ENCODE results near the gene ZNF296. TPM values are rescaled to one million over a fixed set of nuclear protein-coding genes. Genes with fewer than 3 reads are reported as not detected.

ZNF296 gene
- total and polyA plus RNA-seq, 2 experiments from 2014 or later: 1.6 to 3.4 TPM

DNA sequence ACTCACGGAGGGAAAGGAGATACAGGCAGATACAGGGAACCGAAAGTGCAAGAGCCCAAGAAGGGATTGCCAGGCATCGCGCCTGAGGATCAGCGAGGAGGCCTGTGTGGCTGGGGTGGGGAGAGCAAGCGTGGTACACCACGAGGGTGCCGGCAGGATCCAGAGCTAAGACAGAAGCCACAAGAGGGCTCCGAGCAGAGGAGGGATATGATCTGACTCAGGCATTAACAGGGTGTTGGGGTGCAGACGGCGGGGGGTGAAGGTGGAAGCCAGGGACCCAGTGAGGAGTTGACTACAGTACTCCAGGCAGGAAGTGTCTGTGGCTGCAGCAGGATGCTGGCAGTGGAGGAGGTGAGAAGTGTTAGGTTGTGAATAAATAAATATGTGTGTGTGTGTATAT lies 11.3 kb upstream of the ZNF296 start:
- Histone ChIP-seq H3K4me1 (ENCODE audit: low read depth) (no peaks in the 10 kb centered on the region), H3K4me3 (no peak overlapping the region), H3K27ac (no peak overlapping the region), H3K27me3 (no peaks in the 10 kb centered on the region), H3K9me3 (ENCODE audit: low read depth) (no peaks in the 10 kb centered on the region), H3K36me3 (peaks cover 2% of the 10 kb centered on the region)
- TF ChIP-seq, protein P1, sequence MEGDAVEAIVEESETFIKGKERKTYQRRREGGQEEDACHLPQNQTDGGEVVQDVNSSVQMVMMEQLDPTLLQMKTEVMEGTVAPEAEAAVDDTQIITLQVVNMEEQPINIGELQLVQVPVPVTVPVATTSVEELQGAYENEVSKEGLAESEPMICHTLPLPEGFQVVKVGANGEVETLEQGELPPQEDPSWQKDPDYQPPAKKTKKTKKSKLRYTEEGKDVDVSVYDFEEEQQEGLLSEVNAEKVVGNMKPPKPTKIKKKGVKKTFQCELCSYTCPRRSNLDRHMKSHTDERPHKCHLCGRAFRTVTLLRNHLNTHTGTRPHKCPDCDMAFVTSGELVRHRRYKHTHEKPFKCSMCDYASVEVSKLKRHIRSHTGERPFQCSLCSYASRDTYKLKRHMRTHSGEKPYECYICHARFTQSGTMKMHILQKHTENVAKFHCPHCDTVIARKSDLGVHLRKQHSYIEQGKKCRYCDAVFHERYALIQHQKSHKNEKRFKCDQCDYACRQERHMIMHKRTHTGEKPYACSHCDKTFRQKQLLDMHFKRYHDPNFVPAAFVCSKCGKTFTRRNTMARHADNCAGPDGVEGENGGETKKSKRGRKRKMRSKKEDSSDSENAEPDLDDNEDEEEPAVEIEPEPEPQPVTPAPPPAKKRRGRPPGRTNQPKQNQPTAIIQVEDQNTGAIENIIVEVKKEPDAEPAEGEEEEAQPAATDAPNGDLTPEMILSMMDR (IDR thresholded peaks at IDR 0.05; ENCODE audit: low read depth, low read length): no peak
- no peak for DNase-seq (ENCODE audit: low read depth in 1 of 2, low spot score in 1 of 2)

DNA sequence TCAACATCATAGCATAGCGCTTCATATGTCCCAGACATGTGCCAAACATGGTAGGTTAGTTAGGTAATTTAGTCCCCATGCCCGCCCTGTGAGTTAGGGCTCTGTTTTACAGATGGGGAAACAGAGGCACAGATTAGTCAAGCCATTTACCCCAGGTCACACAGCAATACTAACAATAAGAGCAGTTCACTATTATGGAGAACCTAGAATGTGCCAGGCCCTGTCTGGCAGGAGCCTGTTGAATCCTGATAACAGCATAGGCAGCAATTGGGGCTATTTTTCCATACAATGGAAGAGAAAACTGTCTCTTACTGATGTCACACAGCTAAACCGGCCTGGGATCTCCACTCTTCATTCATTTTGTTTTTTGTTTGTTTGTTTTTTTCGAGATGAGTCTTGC lies 10.2 kb upstream of the ZNF296 start:
- no peak overlapping the region for H3K27ac ChIP-seq
- no peaks in the 10 kb centered on the region for H3K4me1 ChIP-seq (ENCODE audit: low read depth)
- DNase-seq (ENCODE audit: low read depth in 1 of 2, low spot score in 1 of 2): no peak
- H3K4me3 ChIP-seq: no peak overlapping the region
- H3K27me3 ChIP-seq: no peaks in the 10 kb centered on the region
- H3K9me3 ChIP-seq (ENCODE audit: low read depth): no peaks in the 10 kb centered on the region
- TF ChIP-seq, protein P1 (IDR thresholded peaks at IDR 0.05; ENCODE audit: low read depth, low read length): no peak
- peaks cover 2% of the 10 kb centered on the region for H3K36me3 ChIP-seq

DNA sequence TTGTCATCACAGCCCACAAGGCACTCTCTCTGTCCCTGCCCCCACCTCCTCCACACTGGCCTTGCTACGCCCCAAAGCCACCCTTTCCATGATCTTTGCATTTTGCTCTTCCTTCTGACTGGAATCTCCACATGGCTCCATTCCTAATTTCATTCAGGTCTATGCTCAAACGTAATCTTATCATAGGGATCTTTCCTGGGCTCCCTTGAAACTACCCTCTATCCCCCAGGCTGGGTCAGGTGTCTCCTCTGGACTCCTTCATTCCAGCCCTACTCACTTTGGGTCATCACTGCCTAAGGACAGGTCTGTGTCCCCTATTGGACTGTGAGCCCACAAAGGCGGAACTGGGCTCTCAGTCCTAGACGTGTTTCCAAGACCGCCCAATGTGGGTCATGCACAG lies 5.9 kb upstream of the ZNF296 start:
- Histone ChIP-seq H3K4me1 (ENCODE audit: low read depth) (peaks cover 8% of the 10 kb centered on the region), H3K4me3 (no peak overlapping the region), H3K9me3 (ENCODE audit: low read depth) (no peaks in the 10 kb centered on the region), H3K27me3 (no peaks in the 10 kb centered on the region), H3K36me3 (peaks cover 2% of the 10 kb centered on the region), H3K27ac (no peak overlapping the region)
- no peak for DNase-seq (ENCODE audit: low read depth in 1 of 2, low spot score in 1 of 2)
- TF ChIP-seq, protein P1 (IDR thresholded peaks at IDR 0.05; ENCODE audit: low read depth, low read length): no peak

DNA sequence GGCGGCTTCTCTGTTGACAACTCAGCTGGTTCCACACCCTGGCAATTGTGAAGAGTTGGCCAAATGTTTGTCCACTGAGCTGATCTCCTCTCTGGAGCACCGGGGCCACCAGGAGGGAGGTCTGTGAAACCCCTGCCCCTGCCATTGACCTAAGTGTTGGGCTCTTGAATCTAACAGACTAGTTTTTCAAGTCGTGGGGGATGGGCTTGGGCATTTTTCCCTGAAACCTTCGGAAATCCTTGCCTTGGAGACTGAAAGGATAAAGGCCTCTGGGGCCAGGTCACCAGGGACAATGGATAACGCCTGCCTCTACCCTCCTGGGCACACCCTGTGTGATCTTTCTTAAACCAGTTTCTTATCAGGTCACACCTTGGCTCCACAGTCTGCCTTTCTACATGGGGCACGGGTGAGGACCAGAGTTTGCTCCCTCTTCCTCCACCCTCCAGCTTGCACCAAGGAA lies 3.7 kb upstream of the ZNF296 start:
- no peaks in the 10 kb centered on the region for H3K27me3 ChIP-seq
- peak overlapping the region; percentile 88 for H3K27ac ChIP-seq
- peaks cover 2% of the 10 kb centered on the region for H3K36me3 ChIP-seq
- H3K4me3 ChIP-seq: peak overlapping the region; percentile 86
- H3K4me1 ChIP-seq (ENCODE audit: low read depth): peaks cover 17% of the 10 kb centered on the region
- H3K9me3 ChIP-seq (ENCODE audit: low read depth): no peaks in the 10 kb centered on the region
- DNase-seq (ENCODE audit: low read depth in 1 of 2, low spot score in 1 of 2): peak in 1 of 2 donors; percentile 31
- TF ChIP-seq, protein P1 (IDR thresholded peaks at IDR 0.05; ENCODE audit: low read depth, low read length): no peak

DNA sequence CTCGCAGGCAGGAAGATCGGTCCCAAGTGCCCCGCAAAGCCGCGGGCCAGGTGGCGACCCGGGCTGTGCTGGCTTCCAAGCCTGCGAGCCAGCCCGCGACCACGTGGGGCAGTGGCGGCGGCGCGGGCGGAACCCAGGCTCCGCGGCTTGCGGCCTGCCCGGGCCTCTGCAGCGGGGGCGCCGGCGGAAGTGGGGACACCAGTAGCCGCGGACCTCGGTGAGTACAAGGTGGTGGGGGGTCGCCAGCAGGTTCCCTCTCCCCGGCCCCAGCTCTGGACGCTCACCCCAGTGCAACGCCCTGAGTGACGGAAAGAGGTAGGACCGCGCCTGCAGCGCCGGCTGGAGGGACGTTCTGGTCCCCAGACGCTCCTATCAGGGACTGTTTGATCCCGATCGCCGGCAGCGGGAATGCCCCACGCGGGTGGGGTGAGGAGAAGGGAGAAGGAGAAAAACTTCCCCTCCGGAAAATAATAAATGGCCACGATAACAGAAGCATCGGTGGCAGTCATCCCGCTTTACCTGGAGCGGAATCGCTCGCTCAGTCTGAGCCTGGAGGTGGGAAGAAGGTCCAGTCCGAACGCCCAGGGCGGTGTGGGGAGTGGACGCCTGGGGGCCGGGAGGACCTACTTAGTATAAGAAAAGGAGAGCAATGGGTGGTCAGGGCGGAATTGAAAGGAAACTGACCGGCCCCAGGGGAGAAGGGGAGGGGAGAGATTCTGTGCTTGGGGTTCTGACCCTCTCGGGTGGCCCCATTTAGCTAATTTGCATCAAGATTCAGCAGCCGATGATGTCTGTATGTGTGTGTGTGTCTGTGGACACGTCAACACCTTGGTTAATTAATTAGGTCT lies 3.0 kb upstream of the ZNF296 start, which contains the start of gene GEMIN7:
GEMIN7 (plus strand) TSS at position 198 of the 848 bp plus-strand sequence. CDS start 10,855 bp downstream, outside the sequence.
- H3K27me3 ChIP-seq: no peaks in the 10 kb centered on the region
- H3K4me3 ChIP-seq: peak within 1 kb of the TSS; percentile 86
- H3K9me3 ChIP-seq (ENCODE audit: low read depth): no peaks in the 10 kb centered on the region
- peak within 1 kb of the TSS; percentile 88 for H3K27ac ChIP-seq
- peaks cover 2% of the 10 kb centered on the region for H3K36me3 ChIP-seq
- peaks cover 19% of the 10 kb centered on the region for H3K4me1 ChIP-seq (ENCODE audit: low read depth)
- peak; percentile 82 to 86 for DNase-seq (ENCODE audit: low read depth in 1 of 2, low spot score in 1 of 2)
- TF ChIP-seq, protein P1 (IDR thresholded peaks at IDR 0.05; ENCODE audit: low read depth, low read length): no peak
